HG03469 (cell line): Measurements from ENCODE around the gene SEMA7A.
"Not testable (repeated sequence)": the region's sequence is repeated elsewhere in the genome, so short reads cannot be mapped to it uniquely, and the experiment has no call there.

Experiments used
- ATAC-seq: cut with Tn5 transposase; IDR thresholded peaks from one replicate; pipeline ENCODE4 v1.9.1; 2021; ENCODE audit warnings: mild to moderate bottlenecking, moderate library complexity, moderate number of reproducible peaks; ENCODE audit not compliant: unreplicated experiment

The SEMA7A gene, protein sequence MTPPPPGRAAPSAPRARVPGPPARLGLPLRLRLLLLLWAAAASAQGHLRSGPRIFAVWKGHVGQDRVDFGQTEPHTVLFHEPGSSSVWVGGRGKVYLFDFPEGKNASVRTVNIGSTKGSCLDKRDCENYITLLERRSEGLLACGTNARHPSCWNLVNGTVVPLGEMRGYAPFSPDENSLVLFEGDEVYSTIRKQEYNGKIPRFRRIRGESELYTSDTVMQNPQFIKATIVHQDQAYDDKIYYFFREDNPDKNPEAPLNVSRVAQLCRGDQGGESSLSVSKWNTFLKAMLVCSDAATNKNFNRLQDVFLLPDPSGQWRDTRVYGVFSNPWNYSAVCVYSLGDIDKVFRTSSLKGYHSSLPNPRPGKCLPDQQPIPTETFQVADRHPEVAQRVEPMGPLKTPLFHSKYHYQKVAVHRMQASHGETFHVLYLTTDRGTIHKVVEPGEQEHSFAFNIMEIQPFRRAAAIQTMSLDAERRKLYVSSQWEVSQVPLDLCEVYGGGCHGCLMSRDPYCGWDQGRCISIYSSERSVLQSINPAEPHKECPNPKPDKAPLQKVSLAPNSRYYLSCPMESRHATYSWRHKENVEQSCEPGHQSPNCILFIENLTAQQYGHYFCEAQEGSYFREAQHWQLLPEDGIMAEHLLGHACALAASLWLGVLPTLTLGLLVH

DNA sequence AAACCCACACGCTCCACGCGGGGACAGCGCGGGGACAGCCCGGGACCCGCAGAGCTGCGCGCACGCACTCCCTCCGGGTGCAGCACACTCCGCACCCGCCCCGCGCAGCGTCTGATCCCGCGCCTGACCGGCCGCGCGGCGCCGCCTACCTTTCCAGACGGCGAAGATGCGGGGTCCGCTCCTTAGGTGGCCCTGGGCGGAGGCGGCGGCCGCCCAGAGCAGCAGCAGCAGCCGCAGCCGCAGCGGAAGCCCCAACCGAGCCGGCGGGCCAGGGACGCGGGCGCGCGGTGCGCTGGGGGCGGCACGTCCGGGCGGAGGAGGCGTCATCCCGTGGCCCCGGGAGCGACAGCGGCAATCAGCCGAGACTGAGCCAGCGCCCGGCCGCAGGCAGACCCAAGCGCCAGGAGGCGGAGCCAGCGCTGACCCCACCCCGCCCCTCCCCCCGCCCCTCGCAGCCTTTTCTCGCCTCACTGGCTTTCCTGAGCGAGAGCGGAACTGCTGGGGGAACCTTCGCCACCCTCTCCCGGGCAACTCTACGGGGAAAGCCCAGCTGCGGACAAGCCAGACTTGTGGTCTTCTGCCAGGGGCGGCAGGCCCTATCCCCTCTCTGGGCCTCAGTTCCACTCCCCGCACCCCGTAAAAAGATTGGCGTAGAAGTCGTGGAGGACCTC is at the start of gene SEMA7A:
Gene SEMA7A, minus strand, starts transcription at position 367 of the 671 bp plus-strand sequence. Its CDS starts 40 bp downstream, at position 327.
- ATAC-seq = no peak

DNA sequence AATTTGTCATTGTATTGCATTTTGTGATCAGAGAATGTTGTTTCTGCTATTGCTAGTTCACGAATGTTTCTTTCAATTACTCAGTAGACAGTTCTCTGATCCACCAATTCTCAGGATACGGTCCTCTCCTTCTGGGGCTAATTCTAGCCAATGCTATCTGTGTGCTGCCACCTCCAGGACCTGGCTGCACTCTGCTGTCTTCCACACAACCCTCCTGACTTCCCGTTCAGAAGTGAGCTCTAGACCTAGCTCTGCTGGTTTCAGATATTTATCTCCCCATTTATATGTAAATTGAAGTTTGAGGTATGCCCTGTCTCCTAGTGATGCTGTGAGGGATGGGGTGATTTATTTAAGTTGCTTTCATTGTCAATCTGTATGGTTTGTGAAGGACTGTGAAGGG is 48.9 kb upstream of the SEMA7A start:
- no peak for ATAC-seq

DNA sequence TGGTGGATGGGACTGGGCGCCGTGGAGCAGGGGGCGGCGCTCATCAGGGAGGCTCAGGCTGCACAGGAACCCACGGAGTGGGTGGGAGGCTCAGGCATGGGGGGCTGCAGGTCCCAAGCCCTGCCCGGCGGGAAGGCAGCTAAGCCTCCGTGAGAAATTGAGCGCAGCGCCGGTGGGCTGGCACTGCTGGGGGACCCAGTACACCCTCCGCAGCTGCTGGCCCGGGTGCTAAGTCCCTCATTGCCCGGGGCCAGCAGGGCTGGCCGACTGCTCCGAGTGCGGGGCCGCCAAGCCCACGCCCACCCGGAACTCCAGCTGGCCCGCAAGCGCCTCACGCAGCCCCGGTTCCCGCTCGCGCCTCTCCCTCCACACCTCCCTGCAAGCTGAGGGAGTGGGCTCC is 46.6 kb upstream of the SEMA7A start:
- not testable (repeated sequence) for ATAC-seq

DNA sequence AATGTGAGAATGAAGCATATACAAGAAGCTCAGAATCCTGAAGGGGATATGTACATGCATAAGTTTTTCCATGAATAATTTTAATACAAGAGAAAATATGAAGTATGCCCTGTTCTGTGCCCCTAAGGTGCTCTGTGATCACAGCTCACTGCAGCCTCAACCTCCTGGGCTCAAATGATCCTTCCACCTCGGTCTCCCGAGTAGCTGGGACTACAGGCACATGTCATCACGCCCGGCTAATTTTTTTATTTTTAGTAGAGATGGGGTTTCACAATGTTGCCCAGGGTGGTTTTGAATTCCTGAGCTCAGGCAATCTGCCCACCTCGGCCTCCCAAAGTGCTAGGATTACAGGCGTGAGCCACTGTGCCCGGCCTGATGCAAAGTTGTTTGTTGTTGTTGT is 37.9 kb upstream of the SEMA7A start:
- ATAC-seq = not testable (repeated sequence)

DNA sequence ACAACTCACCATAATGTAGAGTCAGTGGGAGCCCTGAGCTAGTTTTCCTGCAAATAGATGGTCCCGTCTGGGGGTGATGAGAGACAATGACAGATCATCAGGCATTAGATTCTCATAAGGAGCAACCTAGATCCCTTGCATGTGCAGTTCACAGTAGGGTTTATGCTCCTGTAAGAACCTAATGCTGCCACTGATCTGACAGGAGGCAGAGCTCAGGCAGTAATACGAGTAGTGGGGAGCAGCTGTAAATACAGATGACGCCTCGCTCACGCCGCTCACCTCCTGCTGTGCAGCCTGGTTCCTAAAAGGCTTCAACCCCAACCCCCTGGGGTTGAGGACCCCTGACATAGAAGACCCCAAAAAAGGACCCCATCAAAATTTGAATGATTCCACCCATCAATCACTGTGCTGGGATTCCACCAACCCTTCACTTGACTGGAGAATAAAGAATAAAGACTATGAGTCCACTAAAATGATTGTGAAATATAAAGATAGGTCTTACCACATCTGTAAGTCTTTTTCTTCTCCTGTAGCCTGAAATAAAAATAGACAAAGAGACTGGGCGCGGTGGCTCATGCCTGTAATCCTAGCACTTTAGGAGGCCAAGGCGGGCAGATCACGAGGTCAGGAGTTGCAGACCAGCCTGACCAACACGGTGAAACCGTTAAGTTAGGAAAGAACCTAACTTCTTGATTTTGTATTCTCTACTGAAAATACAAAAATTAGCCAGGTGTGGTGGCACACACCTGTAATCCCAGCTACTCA is 37.1 kb upstream of the SEMA7A start:
- ATAC-seq = no peak

DNA sequence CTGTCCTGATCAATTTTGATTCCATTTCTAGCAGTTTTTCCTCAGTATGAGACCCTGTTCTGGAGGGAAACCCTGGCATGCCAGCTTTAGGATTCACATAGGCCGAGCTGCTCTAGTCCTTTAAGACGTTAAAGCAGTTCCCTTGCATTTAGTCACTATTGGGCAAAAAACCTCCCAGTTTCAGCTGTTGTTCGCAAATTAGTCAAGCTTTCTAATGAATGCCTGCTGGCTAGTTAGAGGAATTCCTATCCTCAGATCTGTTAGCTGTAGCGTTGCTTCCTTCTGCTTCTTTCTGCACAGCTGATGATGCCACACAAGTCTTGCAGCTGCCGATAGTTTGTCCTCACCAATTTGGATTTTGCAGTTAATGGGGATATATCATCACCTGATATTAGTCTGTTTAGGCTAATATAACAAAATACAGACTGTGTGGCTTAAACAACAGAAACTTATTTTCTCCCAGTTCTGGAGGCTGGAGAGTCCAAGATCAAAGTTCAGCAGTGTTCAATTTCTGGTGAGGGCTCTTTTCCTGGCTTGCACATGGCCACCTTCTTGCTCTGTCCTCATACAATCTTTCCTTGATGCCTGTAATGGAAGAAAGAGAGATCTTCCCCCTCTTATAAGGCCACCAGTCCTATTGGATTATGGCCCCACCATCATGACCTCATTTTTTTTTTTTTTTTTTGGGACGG is 34.7 kb upstream of the SEMA7A start:
- ATAC-seq = no peak

DNA sequence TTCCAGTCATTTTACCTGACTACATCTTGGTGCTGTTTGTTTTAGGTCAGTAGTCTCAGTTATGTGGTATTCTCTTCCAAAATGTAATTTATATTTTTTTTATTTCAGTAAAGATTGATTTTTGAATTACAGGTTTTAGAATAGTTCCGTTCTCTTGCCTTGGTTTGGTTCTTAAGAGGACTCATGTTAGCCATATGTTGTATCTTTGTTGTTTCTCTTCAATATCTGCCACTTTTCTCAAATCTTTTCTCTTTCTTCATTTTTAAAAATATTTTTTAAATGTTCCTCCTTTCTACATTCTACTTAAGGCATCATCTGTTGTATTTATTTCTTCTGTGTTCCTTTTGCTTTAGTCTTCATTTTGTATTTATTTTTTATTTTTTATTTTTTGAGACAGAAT is 32.8 kb upstream of the SEMA7A start:
- ATAC-seq = no peak

DNA sequence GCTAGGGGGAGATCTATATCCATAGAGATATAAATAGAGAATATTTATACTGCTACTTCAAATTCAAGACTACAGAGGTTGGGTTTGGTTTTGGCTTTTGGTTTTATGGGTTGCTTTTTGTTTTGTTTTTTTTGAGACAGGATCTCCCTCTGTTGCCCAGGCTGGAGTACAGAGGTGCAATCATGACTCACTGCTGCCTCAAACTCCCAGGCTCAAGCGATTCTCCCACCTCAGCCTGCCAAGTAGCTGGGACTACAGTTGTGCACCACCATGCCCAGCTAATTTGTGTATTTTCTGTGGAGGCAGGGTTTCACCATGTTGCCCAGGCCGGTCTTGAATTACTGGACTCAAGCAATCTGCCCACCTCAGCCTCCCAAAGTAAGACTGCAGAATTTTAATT is 31.1 kb upstream of the SEMA7A start:
- no peak for ATAC-seq

DNA sequence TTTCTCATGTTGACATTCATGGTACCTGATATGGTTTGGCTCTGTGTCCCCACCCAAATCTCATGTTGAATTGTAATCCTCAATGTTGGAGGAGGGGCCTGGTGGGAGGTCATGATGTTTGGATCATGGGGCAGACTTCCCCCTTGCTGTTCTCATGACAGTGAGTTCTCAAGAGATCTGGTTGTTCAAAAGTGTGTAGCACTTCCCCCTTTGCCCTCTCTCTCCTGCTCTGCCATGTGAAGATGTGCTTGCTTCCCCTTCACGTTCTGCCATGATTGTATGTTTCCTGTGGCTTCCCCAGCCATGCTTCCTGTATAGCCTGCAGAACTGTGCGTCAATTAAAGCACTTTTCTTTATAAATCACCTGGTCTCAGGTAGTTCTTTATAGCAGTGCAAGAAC is 30.5 kb upstream of the SEMA7A start:
- no peak for ATAC-seq

DNA sequence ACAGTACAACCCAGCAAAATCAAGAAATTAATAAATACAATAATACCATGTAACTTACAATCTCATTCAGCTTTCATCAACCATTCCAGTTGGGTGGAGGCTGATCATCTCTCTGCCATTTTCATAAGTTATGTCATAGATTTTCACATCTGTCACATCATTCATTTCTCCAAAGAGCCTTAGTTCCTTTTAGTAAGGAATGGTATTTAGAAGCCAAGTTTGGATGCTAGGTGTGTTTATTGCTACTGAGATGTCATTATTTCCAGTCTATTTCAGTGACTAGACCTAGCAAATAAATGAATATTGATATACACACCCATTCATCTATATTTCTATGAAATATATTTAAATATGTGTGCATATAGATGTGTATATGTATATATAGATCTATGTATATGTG is 29.9 kb upstream of the SEMA7A start:
- ATAC-seq = no peak

DNA sequence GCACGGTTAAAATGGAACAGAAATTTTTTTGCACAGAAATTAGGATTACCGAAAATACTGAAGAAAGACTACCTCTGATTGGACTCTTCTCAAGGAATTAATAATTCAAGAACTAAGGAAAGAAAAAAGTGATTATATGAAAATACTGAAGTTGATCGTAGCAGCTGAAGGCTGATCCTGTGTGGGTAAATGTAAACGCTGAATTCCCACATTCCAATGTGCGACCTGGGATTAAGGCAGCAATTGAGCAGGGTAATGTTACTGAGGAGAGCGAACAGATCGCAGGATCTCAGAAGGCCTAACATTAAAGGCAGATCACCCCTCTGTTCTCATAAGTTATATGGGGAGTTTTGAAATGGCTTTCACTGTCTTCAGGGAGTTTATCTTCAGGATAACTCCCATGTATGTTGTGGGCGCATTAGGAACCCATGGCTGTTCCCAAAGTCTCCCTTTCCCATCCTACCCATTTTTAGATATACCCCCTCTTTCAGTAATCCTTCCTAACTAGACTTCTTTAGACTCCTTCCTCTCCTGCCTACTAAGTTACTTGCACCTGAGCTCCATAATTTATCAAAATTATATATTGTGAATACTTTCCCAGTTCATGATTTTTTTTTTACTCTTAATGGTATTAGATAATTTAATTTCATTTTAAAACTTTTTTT is 28.2 kb upstream of the SEMA7A start:
- ATAC-seq = no peak

DNA sequence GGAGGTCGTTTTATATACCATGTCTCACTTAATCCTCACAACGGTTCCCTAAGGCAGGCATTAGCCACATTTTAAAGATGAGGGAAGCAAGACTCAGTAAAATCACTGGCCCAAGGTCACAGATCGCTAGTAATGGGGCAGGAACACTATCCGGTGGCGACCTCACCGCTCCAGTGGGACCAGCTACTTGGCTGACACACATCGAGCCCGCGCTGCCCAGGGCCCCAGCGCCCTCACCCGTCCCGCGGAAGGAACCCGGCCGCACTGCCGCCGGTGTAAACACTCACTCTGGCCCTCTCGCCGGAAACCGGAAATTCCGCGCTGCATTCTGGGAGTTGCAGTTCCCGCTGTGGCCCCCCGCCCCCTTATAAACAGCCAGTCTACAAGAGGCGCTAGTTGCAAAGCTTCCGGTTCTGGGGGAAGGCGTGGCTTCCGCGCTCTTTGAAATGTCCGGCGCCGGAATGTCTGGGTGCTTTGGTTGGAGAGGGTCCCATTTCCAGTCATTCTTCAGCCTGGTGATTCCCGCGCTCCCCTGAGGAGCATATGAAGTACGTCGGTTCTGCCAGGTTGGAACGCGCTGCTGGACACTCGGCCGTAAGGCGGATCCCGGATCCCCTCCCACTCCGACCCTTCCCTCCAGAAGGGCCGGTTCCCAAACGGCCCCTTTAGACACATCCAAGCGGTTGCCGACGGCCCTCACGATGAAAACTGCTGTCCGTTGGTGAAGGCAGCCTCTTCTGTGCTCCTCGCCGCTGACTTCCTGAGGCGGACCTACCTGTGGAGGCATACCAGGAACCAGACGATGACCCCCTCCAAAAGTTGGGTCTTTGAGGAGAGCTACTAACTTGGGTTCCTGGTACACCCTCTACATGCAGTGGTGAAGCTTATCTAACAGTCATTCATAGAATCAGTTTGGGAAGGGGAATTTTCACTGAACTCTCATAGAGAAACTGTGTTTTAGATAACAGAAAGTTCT is 27.4 kb upstream of the SEMA7A start, which contains the start of gene UBL7:
Gene UBL7, minus strand, starts transcription at position 290 of the 976 bp plus-strand sequence. CDS start 2,293 bp downstream, outside the sequence.
- ATAC-seq = peak; percentile 47

DNA sequence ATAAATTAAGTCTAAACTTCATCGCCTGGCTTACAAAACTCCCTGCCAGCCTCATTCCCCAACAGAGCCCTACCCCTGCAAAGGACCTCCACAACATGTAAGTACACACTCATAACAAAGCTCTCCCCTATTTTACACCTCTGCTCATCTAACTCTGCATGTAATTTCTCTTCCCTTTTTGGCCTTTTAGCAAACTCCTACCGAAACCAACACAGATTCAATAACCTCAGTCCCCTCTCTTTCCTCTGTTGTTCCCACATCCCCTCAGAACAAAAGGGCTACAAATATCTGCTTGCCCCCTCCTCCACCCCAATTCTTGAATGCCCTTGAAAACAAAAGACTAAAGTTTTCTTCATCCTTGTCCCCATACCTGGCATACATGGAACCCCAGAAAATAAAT is 26.5 kb upstream of the SEMA7A start:
- ATAC-seq = no peak

DNA sequence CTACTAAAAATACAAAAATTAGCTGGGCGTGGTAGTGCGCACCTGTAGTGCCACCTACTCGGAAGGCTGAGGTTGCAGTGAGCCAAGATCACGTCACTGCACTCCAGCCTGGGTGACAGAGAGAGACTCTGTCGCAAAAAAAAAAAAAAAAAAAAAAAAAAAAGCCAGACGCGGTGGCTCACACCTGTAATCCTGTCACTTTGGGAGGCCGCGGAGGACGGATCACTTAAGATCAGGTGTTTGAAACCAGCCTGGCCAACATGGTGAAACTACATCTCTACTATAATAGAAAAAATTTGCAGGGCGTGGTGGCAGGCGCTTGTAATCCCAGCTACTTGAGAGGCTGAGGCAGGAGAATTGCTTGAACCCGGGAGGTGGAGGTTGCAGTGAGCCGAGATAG is 26.0 kb upstream of the SEMA7A start:
- ATAC-seq = not testable (repeated sequence)

DNA sequence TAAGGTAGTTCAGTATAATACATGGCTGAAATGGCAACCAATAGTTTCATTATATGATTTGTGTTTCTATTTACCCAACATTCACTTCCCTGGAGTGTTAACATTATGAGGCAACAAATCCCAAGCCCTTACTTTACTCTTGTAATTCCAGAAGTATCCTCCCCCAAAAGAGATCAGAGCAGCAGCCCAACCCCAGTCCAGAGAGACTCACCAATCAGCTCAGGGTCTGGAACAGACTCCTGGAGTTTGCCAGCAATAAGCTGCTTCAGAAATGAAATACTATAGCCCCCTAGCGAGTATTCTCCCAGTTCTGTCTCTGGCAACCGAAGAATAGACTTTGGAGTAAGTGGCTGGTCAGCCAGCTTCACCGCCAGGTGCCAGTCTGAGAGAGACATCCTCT is 24.7 kb upstream of the SEMA7A start:
- no peak for ATAC-seq

DNA sequence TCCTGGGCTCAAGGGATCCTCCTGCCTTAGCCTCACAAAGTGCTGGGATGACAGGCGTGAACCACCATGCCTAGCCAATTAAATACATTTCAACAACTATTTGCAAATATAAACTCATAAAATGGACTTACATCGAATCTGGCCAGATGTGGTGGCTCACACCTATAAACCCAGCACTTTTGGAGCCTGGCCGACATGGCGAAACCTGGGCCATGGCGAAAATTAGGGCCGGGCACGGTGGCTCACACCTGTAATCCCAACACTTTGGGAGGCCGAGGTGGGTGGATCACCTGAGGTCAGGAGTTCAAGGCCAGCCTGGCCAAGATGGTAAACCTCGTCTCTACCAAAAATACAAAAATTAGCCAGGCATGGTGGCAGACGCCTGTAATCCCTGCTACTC is 23.3 kb upstream of the SEMA7A start:
- ATAC-seq = not testable (repeated sequence)

DNA sequence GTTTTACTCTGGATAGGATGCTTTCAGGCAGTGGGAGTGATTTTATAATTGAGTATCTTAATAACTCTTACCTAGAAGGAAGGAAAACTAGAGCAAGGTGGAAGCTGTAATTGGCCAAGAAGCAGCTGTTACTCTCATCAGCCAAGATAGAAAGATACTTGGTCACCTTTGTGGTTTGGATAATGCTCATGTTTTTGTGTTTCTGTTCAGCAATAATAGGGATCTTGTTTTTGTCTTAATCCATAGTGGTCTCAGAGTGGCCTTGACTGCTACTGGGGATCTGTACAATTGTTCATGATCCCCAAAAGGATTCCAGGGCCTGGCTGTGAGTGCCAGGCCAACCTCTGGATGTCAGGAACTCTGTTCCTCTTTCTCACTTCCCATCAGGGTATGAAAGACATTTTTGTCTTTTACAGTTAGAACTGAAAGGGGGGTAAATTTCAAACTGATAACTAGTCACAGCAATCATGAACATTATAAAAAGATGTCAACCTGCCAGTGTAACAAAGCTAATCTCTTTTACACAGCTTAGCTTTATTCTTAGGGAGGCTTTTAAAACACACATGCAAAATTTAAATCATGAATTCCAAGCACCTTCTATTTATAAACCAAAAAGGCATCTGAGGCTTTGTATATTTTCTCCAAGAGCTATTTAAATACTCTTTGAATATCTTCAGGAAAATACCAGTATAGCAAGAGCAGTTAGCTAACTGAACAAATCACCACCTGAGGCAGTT is 21.2 kb upstream of the SEMA7A start:
- no peak for ATAC-seq
